Mucosa of descending colon (tissue), 3 donors: ENCODE results near the gene PHACTR1. TPM values are rescaled to one million over a fixed set of nuclear protein-coding genes. Genes with fewer than 3 reads are reported as not detected.

Source experiments
- ATAC-seq: fragments of 200-7000 bp; cut with Tn5 transposase; one replicate; pipeline ENCODE4 v1.9.1; 2020; ENCODE audit warnings: mild to moderate bottlenecking, moderate library complexity
- DNase-seq, 3 donors: peaks; one replicate each; pipeline ENCODE4 v3.0.0-alpha.2; 2020
- H3K36me3 ChIP-seq: fragments of 200-600 bp; one replicate; pipeline ENCODE4 v1.8.0; 2021; ENCODE audit warnings: low read depth, mild to moderate bottlenecking
- H3K4me1 ChIP-seq: fragments of 200-600 bp; one replicate; pipeline ENCODE4 v1.8.0; 2021; ENCODE audit warnings: low read depth, mild to moderate bottlenecking
- H3K4me3 ChIP-seq: fragments of 200-600 bp; one replicate; pipeline ENCODE4 v1.8.0; 2021; ENCODE audit warnings: mild to moderate bottlenecking
- H3K9me3 ChIP-seq: fragments of 200-600 bp; one replicate; pipeline ENCODE4 v1.8.0; 2021; ENCODE audit warnings: mild to moderate bottlenecking
- CTCF ChIP-seq: fragments of 200-600 bp; IDR thresholded peaks from one replicate; pipeline ENCODE4 v1.8.0; 2022; ENCODE audit warnings: antibody characterized with exemption, mild to moderate bottlenecking
- intact Hi-C, 2 donors: fragments of 100-400 bp; cut with DNase I in 1 of 2; cut with micrococcal nuclease in 1 of 2; formaldehyde crosslinking; loops; one replicate each; pipeline versions ENCODE4 v1.11.0 to v1.11.1; 2022; cut with DNase I, micrococcal nuclease
- total RNA-seq, 3 donors: library from RNA; stranded (reverse); fragmentation: NEBNext Ultra II Directional in 2 of 3; extraction: Animal tissue kit (Norgen Biotek cat#: 25700) in 2 of 3; gene quantifications; one replicate each; pipeline versions ENCODE4 v1.2.1 to v1.2.4, GENCODE V29; 2021 to 2023
- donor health status: DM: no; HTN: no; CAD: no; lungs with moderate emphysema.
- donor health status: DM: no; HTN: no; CAD: no.
- donor health status: DM: no; HTN: yes; CAD: no.

PHACTR1 gene
- total RNA-seq, 3 donors from 2014 or later: 2.7 to 4.7 (median 3.1) TPM

- no peaks in the 10 kb centered on the region for H3K9me3 ChIP-seq
- DNase-seq (no peak), ATAC-seq (no peak)
- no peak overlapping the region for H3K4me3 ChIP-seq
- no peaks in the 10 kb centered on the region for H3K4me1 ChIP-seq
- no peak for TF ChIP-seq CTCF
- no peaks in the 10 kb centered on the region for H3K36me3 ChIP-seq
- intact Hi-C loops: no loop called here
These were observed 355.2 kb downstream of the PHACTR1 start for GRCh38 chr6:13071550-13072345.

DNA sequence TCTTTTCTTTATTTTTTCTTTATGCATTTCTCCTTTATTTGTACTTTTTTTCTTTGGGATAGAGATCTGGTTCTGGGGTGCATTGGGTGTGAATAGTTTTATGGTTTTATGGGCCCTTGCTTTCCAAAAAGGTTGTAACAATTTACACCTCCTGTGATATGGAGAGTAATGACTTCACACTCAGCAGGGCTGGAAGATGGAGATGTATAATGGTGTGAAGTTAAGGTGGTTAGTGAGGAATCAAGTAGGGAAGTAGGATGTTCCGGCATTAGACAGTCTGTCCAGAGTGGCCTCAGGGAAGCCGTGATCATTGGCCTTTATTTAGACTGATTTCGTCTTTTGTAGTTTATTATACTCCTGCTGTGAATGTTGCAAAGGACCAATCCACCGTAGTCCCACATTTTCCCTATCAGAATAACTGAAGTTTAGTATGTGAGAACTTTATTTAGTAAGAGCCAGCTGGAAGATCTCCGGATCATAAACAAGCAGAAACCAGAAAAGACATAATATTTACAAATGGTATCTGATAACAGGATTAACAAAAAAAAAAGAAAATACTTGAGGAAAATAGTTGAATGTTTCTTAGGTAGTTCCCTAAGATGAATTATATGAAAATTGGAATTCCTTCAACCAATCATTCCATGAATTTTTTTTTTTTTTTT is 356.2 kb downstream of the PHACTR1 start:
- ATAC-seq: no peak
- no peak for TF ChIP-seq CTCF

GRCh38 chr6:13074415-13075140 is 358.0 kb downstream of the PHACTR1 start:
- intact Hi-C loops: no loop called here
- no peaks in the 10 kb centered on the region for H3K9me3 ChIP-seq
- no peak for ATAC-seq
- no peaks in the 10 kb centered on the region for H3K36me3 ChIP-seq
- H3K4me3 ChIP-seq: no peak overlapping the region
- H3K4me1 ChIP-seq: no peaks in the 10 kb centered on the region
- no peak for TF ChIP-seq CTCF
- no peak for DNase-seq

More for the DNA sequence above, 356.2 kb downstream of the PHACTR1 start:
- intact Hi-C loops: no loop called here
- no peak overlapping the region for H3K4me3 ChIP-seq
- H3K36me3 ChIP-seq: no peaks in the 10 kb centered on the region
- H3K4me1 ChIP-seq: no peaks in the 10 kb centered on the region
- no peaks in the 10 kb centered on the region for H3K9me3 ChIP-seq
- no peak for DNase-seq

- TF ChIP-seq CTCF: no peak
These were observed 358.7 kb downstream of the PHACTR1 start for GRCh38 chr6:13075141-13075845.

GRCh38 chr6:13076575-13076974 is 360.0 kb downstream of the PHACTR1 start:
- ATAC-seq: no peak
- no peak for TF ChIP-seq CTCF
- no peaks in the 10 kb centered on the region for H3K36me3 ChIP-seq

More at GRCh38 chr6:13075141-13075845, 358.7 kb downstream of the PHACTR1 start:
- Histone ChIP-seq H3K4me1 (no peaks in the 10 kb centered on the region), H3K4me3 (no peak overlapping the region), H3K36me3 (no peaks in the 10 kb centered on the region), H3K9me3 (no peaks in the 10 kb centered on the region)
- ATAC-seq (no peak), DNase-seq (no peak)
- intact Hi-C loops: no loop called here

More at GRCh38 chr6:13076575-13076974, 360.0 kb downstream of the PHACTR1 start:
- intact Hi-C loops: no loop called here
- no peaks in the 10 kb centered on the region for H3K4me1 ChIP-seq
- no peaks in the 10 kb centered on the region for H3K9me3 ChIP-seq
- H3K4me3 ChIP-seq: no peak overlapping the region
- DNase-seq: no peak
